ENCODE measurements around the gene GSTA5. TPM values are rescaled to one million over a fixed set of nuclear protein-coding genes. Genes with fewer than 3 reads are reported as not detected.
A peak's percentile ranks its signal among the peaks of the same experiment; 100 is the strongest.
"Not testable (repeated sequence)": the region's sequence is repeated elsewhere in the genome, so short reads cannot be mapped to it uniquely, and the experiment has no call there.

The GSTA5 gene
- total RNA-seq, 1 donor from 2014 or later = not detected

- TF ChIP-seq CTCF (conservative IDR thresholded peaks at IDR 0.05; ENCODE audit: low read depth, low read length) = peak; percentile 73
- no peak overlapping the region for H3K4me3 ChIP-seq (ENCODE audit: low read depth, low read length)
- DNase-seq (ENCODE audit: low read depth) = no peak
These were observed 25.2 kb downstream of the GSTA5 start for GRCh38 chr6:52815167-52816092.

GRCh38 chr6:52814545-52814944 is 26.1 kb downstream of the GSTA5 start:
- not testable (repeated sequence) for H3K4me3 ChIP-seq (ENCODE audit: low read depth, low read length); DNase-seq (ENCODE audit: low read depth)

GRCh38 chr6:52809777-52810176 is 30.8 kb downstream of the GSTA5 start:
- not testable (repeated sequence) for DNase-seq (ENCODE audit: low read depth); H3K4me3 ChIP-seq (ENCODE audit: low read depth, low read length)

- DNase-seq (ENCODE audit: low read depth) = no peak
- H3K4me3 ChIP-seq (ENCODE audit: low read depth, low read length) = no peak overlapping the region
- no peak for TF ChIP-seq CTCF (conservative IDR thresholded peaks at IDR 0.05; ENCODE audit: low read depth, low read length)
These were observed 32.0 kb downstream of the GSTA5 start for GRCh38 chr6:52808660-52809059.

GRCh38 chr6:52803668-52804255 is 36.9 kb downstream of the GSTA5 start, which contains the start of gene GSTA1:
GSTA1 (minus strand) TSS chr6:52803816; CDS start chr6:52799267, 4,549 bp downstream.
- TF ChIP-seq CTCF (conservative IDR thresholded peaks at IDR 0.05; ENCODE audit: low read depth, low read length) = peak; percentile 28
- H3K4me3 ChIP-seq (ENCODE audit: low read depth, low read length); DNase-seq (ENCODE audit: low read depth): not testable (repeated sequence)

GRCh38 chr6:52802806-52803205 is 37.8 kb downstream of the GSTA5 start:
- no peak for DNase-seq (ENCODE audit: low read depth)
- TF ChIP-seq CTCF (conservative IDR thresholded peaks at IDR 0.05; ENCODE audit: low read depth, low read length) = no peak

GRCh38 chr6:52801188-52801841 is 39.3 kb downstream of the GSTA5 start:
- no peak for DNase-seq (ENCODE audit: low read depth)
- no peak for TF ChIP-seq CTCF (conservative IDR thresholded peaks at IDR 0.05; ENCODE audit: low read depth, low read length)
- H3K4me3 ChIP-seq (ENCODE audit: low read depth, low read length) = no peak overlapping the region

More at GRCh38 chr6:52802806-52803205, 37.8 kb downstream of the GSTA5 start:
- no peak overlapping the region for H3K4me3 ChIP-seq (ENCODE audit: low read depth, low read length)

GRCh38 chr6:52799272-52799671 is 41.3 kb downstream of the GSTA5 start:
- not testable (repeated sequence) for DNase-seq (ENCODE audit: low read depth); H3K4me3 ChIP-seq (ENCODE audit: low read depth, low read length)

GRCh38 chr6:52794366-52794765 is 46.2 kb downstream of the GSTA5 start:
- not testable (repeated sequence) for DNase-seq (ENCODE audit: low read depth); H3K4me3 ChIP-seq (ENCODE audit: low read depth, low read length)

All from epithelial cell of proximal tubule (primary cell).